Heart left ventricle (tissue), 16 donors: ENCODE results near the gene KRTAP10-1. TPM values are rescaled to one million over a fixed set of nuclear protein-coding genes. Genes with fewer than 3 reads are reported as not detected.
A peak's percentile ranks its signal among the peaks of the same experiment; 100 is the strongest.

Experiments
- ATAC-seq, 4 donors: fragments of 200-7000 bp; cut with Tn5 transposase; one replicate each; pipeline ENCODE4 v1.9.1; 2020 to 2022; ENCODE audit warnings: moderate library complexity in 4 of 4, mild to moderate bottlenecking in 3 of 4, moderate number of reproducible peaks in 1 of 4
- DNase-seq, 5 donors: peaks; one replicate each; pipeline ENCODE4 v3.0.0-alpha.2; 2020
- H3K27ac ChIP-seq, 12 donors: fragments of 200-600 bp; sonication (generic) in 4 of 12; one replicate each; pipeline versions ENCODE4 v1.5.0 to v1.8.0; 2016 to 2022; ENCODE audit warnings: mild to moderate bottlenecking in 2 of 12
- H3K27me3 ChIP-seq, 9 donors: fragments of 200-600 bp; sonication (generic) in 2 of 9; one replicate each; pipeline versions ENCODE4 v1.5.1 to v1.8.0; 2016 to 2022; ENCODE audit warnings: mild to moderate bottlenecking in 3 of 9
- H3K36me3 ChIP-seq, 9 donors: fragments of 200-600 bp; sonication (generic) in 2 of 9; one replicate each; pipeline versions ENCODE4 v1.5.0 to v1.8.0; 2018 to 2022; ENCODE audit warnings: mild to moderate bottlenecking in 2 of 9
- H3K4me1 ChIP-seq, 12 donors: fragments of 200-600 bp; sonication (generic) in 4 of 12; one replicate each; pipeline versions ENCODE4 v1.5.0 to v1.8.0; 2016 to 2022; ENCODE audit warnings: mild to moderate bottlenecking in 3 of 12
- H3K4me3 ChIP-seq, 12 donors: fragments of 200-600 bp; sonication (generic) in 4 of 12; one replicate each; pipeline versions ENCODE4 v1.5.0 to v1.8.0; 2017 to 2022; ENCODE audit warnings: mild to moderate bottlenecking in 9 of 12, moderate library complexity in 4 of 12
- H3K9me3 ChIP-seq, 12 donors: fragments of 200-600 bp; sonication (generic) in 4 of 12; one replicate each; pipeline versions ENCODE4 v1.5.0 to v1.8.0; 2016 to 2022; ENCODE audit warnings: mild to moderate bottlenecking in 1 of 12
- CTCF ChIP-seq, 12 donors: fragments of 200-600 bp; sonication (generic) in 4 of 12; IDR thresholded peaks; one replicate each; pipeline versions ENCODE4 v1.5.0 to v1.8.0; 2018 to 2022; ENCODE audit warnings: antibody characterized with exemption in 12 of 12, mild to moderate bottlenecking in 5 of 12
- POLR2A ChIP-seq, 2 donors: fragments of 450-650 bp; IDR thresholded peaks; one replicate each; pipeline ENCODE4 v1.6.1; 2017; ENCODE audit warnings: antibody characterized with exemption in 2 of 2, mild to moderate bottlenecking in 2 of 2, moderate library complexity in 2 of 2
- WGBS, 4 donors: extraction: QIAGEN DNeasy Blood & Tissue Kit in 2 of 4; methylation state at CpG; one replicate each; pipeline versions ENCODE4 v1.1.5 to v1.1.7; 2013 to 2018; 5-methylcytosine and 5-hydroxymethylcytosine counted together
- intact Hi-C, 10 donors: fragments of 100-400 bp; cut with DNase I; formaldehyde crosslinking; loops; one replicate each; pipeline versions ENCODE4 v1.11.1 to v1.14.2; 2022
- polyA plus RNA-seq, 2 donors: library from polyadenylated mRNA; stranded (reverse); fragments of 200-250 nt; gene quantifications; one replicate each; pipeline ENCODE4 v1.2.3, GENCODE V29; 2013
- total RNA-seq, 9 donors: library from RNA; depleted of rRNA in 2 of 9; stranded (reverse); fragments of >200 nt in 2 of 9; fragmentation: NEBNext Ultra II Directional in 3 of 9; extraction: Animal tissue kit (Norgen Biotek cat#: 25700) in 3 of 9; gene quantifications; one replicate each; pipeline versions ENCODE4 v1.1.0 to v1.2.4, GENCODE V29; 2016 to 2023
- donor health status: ischemic (EF 13 %, LVEDD 7.1; RV severe dilation, severe dysfunction).
- donor health status: healthy with polysubstance abuse.
- donor health status: DM: no; HTN: yes; CAD: no.
- donor health status: DM: no; HTN: no; CAD: no.
- donor health status: ischemic (EF 25% LVEDD 6.9; RV normal size, moderate dysfunction).
- donor health status: ischemic (EF 25% LVEDD 5.7; RV mildly dilated, moderate dysfunction).
- donor health status: healthy.
- donor health status: DM: yes; HTN: yes; CAD: no.
- donor health status: ischemic (EF 35%, LVEDD 5.7; RV mildly dilated, moderate dysfunction).
- donor health status: nonischemic (EF 11% LVEDD 7.7; RV severe dilation, severe dysfunction).
- donor health status: DM: yes; HTN: yes; CAD: no.
- donor health status: PGD.
- donor health status: ischemic (EF 29% LVEDD 5.4; RV normal size, mild dysfunction).
- donor health status: nonischemic (EF 23%, LVEDD 6.1; RV moderate dilation, normal function).

The KRTAP10-1 gene
- total and polyA plus RNA-seq, 11 donors = not detected

GRCh38 chr21:44568667-44569556 is 28.9 kb upstream of the KRTAP10-1 start:
- H3K36me3 ChIP-seq = no peaks in the 10 kb centered on the region
- peak in 1 of 4 donors; percentile 38 for ATAC-seq
- H3K9me3 ChIP-seq = peaks cover 0 to 16% (median 3%) of the 10 kb centered on the region in 12 donors
- peaks cover 0 to 10% (median 0%) of the 10 kb centered on the region in 9 donors for H3K27me3 ChIP-seq
- WGBS, 4 donors = 73 to 85% (median 80%) methylated on average over 21 to 27 of the region's 27 CpGs
- H3K4me3 ChIP-seq = no peak overlapping the region
- TF ChIP-seq POLR2A (IDR thresholded peaks at IDR 0.05) (no peak), CTCF (IDR thresholded peaks at IDR 0.05) (no peak)
- no peak overlapping the region for H3K27ac ChIP-seq
- peaks cover 0 to 23% (median 0%) of the 10 kb centered on the region in 12 donors for H3K4me1 ChIP-seq
- DNase-seq = no peak
- intact Hi-C loops = no loop called here

- no peak overlapping the region for H3K27ac ChIP-seq
- H3K36me3 ChIP-seq = no peaks in the 10 kb centered on the region
- no peak overlapping the region for H3K4me3 ChIP-seq
- H3K27me3 ChIP-seq = peaks cover 0 to 10% (median 0%) of the 10 kb centered on the region in 9 donors
- 61 to 82% (median 71%) methylated on average over 5 to 12 of the region's 12 CpGs for WGBS, 4 donors
- TF ChIP-seq POLR2A (IDR thresholded peaks at IDR 0.05) (no peak), CTCF (IDR thresholded peaks at IDR 0.05) (no peak)
- intact Hi-C loops = no loop called here
- DNase-seq (no peak), ATAC-seq (peak in 1 of 4 donors; percentile 12)
- H3K9me3 ChIP-seq = peaks cover 0 to 16% (median 4%) of the 10 kb centered on the region in 12 donors
- peaks cover 0 to 23% (median 0%) of the 10 kb centered on the region in 12 donors for H3K4me1 ChIP-seq
These were observed 28.3 kb upstream of the KRTAP10-1 start for GRCh38 chr21:44568261-44568660.

GRCh38 chr21:44567481-44568171 is 27.6 kb upstream of the KRTAP10-1 start:
- intact Hi-C loops = no loop called here
- ATAC-seq = peak in 1 of 4 donors; percentile 21

More at GRCh38 chr21:44567481-44568171, 27.6 kb upstream of the KRTAP10-1 start:
- H3K4me1 ChIP-seq = peaks cover 0 to 23% (median 0%) of the 10 kb centered on the region in 12 donors
- DNase-seq = no peak
- no peak overlapping the region for H3K4me3 ChIP-seq
- H3K9me3 ChIP-seq = peaks cover 0 to 21% (median 6%) of the 10 kb centered on the region in 12 donors
- 90 to 92% (median 91%) methylated on average over 17 to 18 of the region's 18 CpGs for WGBS, 4 donors
- H3K27me3 ChIP-seq = peaks cover 0 to 10% (median 0%) of the 10 kb centered on the region in 9 donors
- H3K36me3 ChIP-seq = no peaks in the 10 kb centered on the region
- TF ChIP-seq POLR2A (IDR thresholded peaks at IDR 0.05) (no peak), CTCF (IDR thresholded peaks at IDR 0.05) (no peak)
- no peak overlapping the region for H3K27ac ChIP-seq
